Stimulated activated CD4-positive, alpha-beta T cell treated with anti-CD3 and anti-CD28 coated beads, Interleukin-4, amount 100 ng/mL, for 4 hours (primary cell): Measurements from ENCODE around the gene ABTB2.

Experiments used
- DNase-seq, 2 experiments: peaks; one replicate each; pipeline ENCODE4 v3.0.0-alpha.2; 2020

Gene ABTB2

GRCh38 chr11:34313099-34313517 is 44.7 kb downstream of the ABTB2 start:
- no peak for DNase-seq

- DNase-seq = no peak
Measured at GRCh38 chr11:34311126-34311525, 46.7 kb downstream of the ABTB2 start.

- DNase-seq = no peak
Measured at GRCh38 chr11:34309965-34310364, 47.8 kb downstream of the ABTB2 start.

- no peak for DNase-seq
Measured at GRCh38 chr11:34308913-34309585, 48.8 kb downstream of the ABTB2 start.

- DNase-seq = no peak
Measured at GRCh38 chr11:34308049-34308912, 49.5 kb downstream of the ABTB2 start.

- DNase-seq = no peak
Measured at GRCh38 chr11:34305780-34306179, 52.0 kb downstream of the ABTB2 start.

- no peak for DNase-seq
Measured at GRCh38 chr11:34305193-34305592, 52.6 kb downstream of the ABTB2 start.

- DNase-seq = no peak
Measured at GRCh38 chr11:34303028-34303570, 54.7 kb downstream of the ABTB2 start.

GRCh38 chr11:34302046-34302921 is 55.5 kb downstream of the ABTB2 start:
- DNase-seq = no peak

GRCh38 chr11:34300926-34301295 is 56.9 kb downstream of the ABTB2 start:
- no peak for DNase-seq

- DNase-seq = no peak
Measured at GRCh38 chr11:34300026-34300925, 57.5 kb downstream of the ABTB2 start.

- no peak for DNase-seq
Measured at GRCh38 chr11:34299284-34299972, 58.4 kb downstream of the ABTB2 start.

GRCh38 chr11:34298871-34299270 is 58.9 kb downstream of the ABTB2 start:
- no peak for DNase-seq

GRCh38 chr11:34296412-34296811 is 61.4 kb downstream of the ABTB2 start:
- no peak for DNase-seq

- DNase-seq = no peak
Measured at GRCh38 chr11:34292546-34292945, 65.3 kb downstream of the ABTB2 start.

- DNase-seq = no peak
Measured at GRCh38 chr11:34292111-34292510, 65.7 kb downstream of the ABTB2 start.

- DNase-seq = no peak
Measured at GRCh38 chr11:34290926-34291325, 66.9 kb downstream of the ABTB2 start.

GRCh38 chr11:34288492-34288891 is 69.3 kb downstream of the ABTB2 start:
- DNase-seq = no peak

GRCh38 chr11:34284811-34285481 is 72.9 kb downstream of the ABTB2 start:
- DNase-seq = no peak

- no peak for DNase-seq
Measured at GRCh38 chr11:34284156-34284555, 73.7 kb downstream of the ABTB2 start.
